K562 (cell line): ENCODE data around the gene CATSPER3.

Experiments
- MEF2A ChIP-seq: IDR thresholded peaks from 2 replicates; pipeline ENCODE4 v1.6.1; 2011; ENCODE audit warnings: low read depth, mild to moderate bottlenecking, low read length, moderate library complexity; ENCODE audit not compliant: control insufficient read depth
- RBM34 ChIP-seq: fragments of 200-400 bp; formaldehyde crosslinking; IDR thresholded peaks from 2 replicates; pipeline ENCODE4 v1.6.1; 2018; ENCODE audit warnings: low read length, borderline replicate concordance; ENCODE audit not compliant: insufficient read depth
- ZNF124 ChIP-seq: sonication (generic); formaldehyde crosslinking; IDR thresholded peaks from 2 replicates; pipeline ENCODE4 v1.8.1; 2022; ENCODE audit warnings: missing genetic modification reagents
- TF ChIP-seq, protein P1 (sequence below): sonication (generic); formaldehyde crosslinking; IDR thresholded peaks from 2 replicates; pipeline ENCODE4 v1.8.0; 2022; ENCODE audit warnings: mild to moderate bottlenecking, missing genetic modification reagents

DNA sequence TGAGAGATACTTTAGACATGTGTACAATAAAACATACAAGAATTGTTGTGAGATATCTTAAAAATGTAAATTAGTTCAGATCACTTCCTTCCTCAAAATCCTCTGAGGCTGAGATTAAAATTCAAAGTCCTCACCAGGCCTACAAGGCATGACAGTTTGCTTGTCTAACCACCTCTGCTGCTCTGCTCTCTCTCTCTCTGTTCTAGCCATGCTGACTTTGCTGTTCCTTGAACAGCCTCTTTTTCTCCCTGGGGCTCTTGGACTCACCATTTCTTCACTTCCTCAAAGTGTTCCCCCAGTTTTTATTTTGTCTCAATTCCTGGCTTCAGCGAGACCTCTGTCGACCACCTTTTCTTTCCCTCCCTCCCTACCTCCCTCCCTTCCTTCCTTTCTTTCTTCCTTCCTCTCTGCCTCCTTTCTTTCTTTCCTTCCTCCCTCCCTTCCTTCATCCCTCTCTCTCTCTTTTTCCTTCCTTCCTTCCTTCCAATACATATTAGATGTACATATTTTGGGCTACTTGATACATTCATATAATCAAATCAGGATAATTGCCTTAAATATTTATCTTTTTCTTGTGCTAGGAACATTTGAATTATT, 27.0 kb downstream of the CATSPER3 start:
- TF ChIP-seq, protein P1, sequence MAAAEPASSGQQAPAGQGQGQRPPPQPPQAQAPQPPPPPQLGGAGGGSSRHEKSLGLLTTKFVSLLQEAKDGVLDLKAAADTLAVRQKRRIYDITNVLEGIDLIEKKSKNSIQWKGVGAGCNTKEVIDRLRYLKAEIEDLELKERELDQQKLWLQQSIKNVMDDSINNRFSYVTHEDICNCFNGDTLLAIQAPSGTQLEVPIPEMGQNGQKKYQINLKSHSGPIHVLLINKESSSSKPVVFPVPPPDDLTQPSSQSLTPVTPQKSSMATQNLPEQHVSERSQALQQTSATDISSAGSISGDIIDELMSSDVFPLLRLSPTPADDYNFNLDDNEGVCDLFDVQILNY (CRISPR knock-in tag): no peak
- TF ChIP-seq RBM34 (no peak), ZNF124 (CRISPR knock-in tag) (no peak), MEF2A (no peak)
